Astrocyte (in vitro differentiated cells and primary cell): Measurements from ENCODE around the gene TNFRSF9.
"Not testable (repeated sequence)": the region's sequence is repeated elsewhere in the genome, so short reads cannot be mapped to it uniquely, and the experiment has no call there.

ENCODE experiments used
- CTCF ChIP-seq: IDR thresholded peaks from 2 replicates; pipeline ENCODE4 v1.5.1; 2011; ENCODE audit warnings: low read depth, mild to moderate bottlenecking, inconsistent platforms, low read length, moderate library complexity; ENCODE audit not compliant: insufficient read depth
- EZH2 ChIP-seq: IDR thresholded peaks from 2 replicates; pipeline ENCODE4 v1.6.1; 2012; ENCODE audit warnings: mild to moderate bottlenecking, low read length, inconsistent platforms; ENCODE audit not compliant: insufficient read depth

DNA sequence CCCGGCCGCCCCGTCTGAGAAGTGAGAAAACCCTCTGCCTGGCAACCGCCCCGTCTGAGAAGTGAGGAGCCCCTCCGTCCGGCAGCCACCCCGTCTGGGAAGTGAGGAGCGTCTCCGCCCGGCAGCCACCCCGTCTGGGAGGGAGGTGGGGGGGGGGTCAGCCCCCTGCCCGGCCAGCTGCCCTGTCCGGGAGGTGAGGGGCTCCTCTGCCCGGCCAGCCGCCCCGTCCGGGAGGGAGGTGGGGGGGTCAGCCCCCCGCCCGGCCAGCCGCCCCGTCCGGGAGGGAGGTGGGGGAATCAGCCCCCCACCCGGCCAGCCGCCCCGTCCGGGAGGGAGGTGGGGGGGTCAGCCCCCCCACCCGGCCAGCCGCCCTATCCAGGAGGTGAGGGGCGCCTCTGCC is 12.2 kb upstream of the TNFRSF9 start:
- TF ChIP-seq CTCF, EZH2: not testable (repeated sequence)
